Activated effector memory CD4-positive, alpha-beta T cell treated with Interleukin-2 at 50 U/mL for 16 hours (primary cell): ENCODE data around the gene PIP5K1A.
"Not testable (repeated sequence)": the region's sequence is repeated elsewhere in the genome, so short reads cannot be mapped to it uniquely, and the experiment has no call there.

Experiments used
- DNase-seq: peaks from one replicate; pipeline ENCODE4 v3.0.0-alpha.2; 2020

The PIP5K1A gene

DNA sequence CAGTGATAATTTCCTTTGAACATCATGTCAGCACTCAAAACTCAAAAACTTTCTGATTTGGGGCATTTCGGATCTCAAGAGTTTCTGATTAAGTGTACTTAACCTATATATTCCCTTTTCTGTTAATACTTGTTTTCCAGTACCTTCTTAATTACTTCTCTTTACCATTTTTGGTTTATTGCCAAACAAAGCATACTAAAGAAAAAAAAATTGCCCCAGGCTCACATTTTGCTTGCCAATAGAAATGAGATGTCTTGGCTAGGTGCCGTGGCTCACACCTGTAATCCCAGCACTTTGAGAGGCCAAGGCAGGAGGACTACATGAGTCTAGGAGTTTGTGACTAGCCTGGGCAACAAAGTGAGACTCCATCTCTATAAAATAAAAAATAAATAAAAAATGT is 61.0 kb downstream of the PIP5K1A start:
- no peak for DNase-seq

DNA sequence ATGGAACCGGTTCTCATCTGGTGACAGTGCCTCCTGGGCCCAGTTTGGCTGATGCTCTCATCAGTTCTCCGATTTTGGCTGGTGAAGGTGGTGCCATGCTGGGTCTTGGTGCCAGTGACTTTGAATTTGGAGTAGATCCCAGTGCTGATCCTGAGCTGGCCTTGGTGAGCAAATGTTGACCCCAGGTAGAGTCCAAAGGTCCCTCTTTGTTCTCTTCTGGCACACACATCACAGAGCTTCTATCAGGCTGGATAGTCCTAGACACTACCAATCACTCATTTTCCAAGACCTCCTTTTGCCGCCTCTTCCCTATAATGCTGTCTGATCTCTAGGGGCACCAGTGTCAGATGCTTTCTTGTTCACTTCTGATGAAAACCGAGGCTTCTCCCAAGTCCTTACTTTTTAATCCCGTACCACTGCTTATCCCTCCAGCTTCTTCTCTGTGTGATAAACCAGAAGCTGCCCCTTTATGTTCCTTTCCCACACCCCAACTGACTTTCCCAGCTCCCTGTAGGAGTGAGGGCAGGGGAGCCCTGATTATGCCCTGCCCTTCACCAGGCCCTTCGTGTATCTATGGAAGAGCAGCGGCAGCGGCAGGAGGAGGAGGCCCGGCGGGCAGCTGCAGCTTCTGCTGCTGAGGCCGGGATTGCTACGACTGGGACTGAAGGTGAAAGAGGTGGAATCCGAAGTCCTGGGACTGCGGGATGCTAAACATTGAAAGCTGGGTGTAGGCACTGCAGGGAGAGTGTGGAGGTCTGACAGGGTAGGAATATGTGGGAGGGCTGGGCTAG is 67.3 kb downstream of the PIP5K1A start:
- DNase-seq = no peak

DNA sequence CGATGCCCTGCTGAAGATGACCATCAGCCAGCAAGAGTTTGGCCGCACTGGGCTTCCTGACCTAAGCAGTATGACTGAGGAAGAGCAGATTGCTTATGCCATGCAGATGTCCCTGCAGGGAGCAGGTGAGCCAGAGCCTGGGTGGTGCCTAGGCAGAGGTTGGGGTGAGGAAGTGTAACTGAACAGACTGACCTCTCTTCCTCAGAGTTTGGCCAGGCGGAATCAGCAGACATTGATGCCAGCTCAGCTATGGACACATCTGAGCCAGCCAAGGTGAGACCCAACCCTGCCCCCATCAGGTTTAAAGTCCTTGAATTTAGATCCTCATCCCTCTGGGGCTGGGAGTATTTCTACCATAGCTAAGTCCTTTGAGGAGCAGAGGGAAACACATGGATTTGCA is 68.0 kb downstream of the PIP5K1A start:
- DNase-seq = no peak

DNA sequence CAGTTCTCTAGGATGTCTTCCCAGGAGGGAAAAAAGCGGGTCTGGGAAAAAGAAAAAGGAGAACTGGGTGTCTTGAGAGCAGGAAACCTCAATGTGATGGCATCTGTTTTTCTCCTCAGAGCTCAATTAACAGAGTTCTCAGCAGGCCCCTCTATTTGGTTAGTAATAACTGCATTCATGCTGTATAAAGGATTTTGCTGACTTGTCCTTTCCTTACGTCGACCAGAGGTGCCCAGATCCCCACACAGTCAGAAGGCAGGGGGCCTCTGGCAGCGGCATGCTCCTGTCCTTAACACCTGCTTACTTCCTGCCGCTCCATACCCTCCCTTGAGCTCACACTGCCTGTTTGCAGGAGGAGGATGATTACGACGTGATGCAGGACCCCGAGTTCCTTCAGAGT is 68.5 kb downstream of the PIP5K1A start:
- no peak for DNase-seq

DNA sequence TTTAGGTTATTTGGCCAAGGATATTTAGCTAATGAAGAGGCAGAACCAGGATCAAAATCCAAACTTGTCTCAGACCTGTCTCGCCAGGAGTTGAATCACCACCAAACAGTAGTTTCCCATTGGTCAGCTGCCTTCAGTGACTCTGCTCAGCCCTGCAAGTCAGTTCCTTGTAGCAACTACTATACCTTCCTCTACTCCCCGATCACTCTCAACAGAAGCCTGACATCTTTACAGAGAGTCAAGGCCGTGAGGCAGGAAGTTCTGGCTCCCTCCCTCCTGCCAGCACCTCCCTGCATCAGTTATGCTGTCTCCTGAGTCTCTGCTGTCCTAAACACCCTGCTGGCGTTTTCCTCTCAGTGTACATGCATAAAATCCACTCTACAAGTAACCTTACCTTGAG is 69.4 kb downstream of the PIP5K1A start:
- no peak for DNase-seq

DNA sequence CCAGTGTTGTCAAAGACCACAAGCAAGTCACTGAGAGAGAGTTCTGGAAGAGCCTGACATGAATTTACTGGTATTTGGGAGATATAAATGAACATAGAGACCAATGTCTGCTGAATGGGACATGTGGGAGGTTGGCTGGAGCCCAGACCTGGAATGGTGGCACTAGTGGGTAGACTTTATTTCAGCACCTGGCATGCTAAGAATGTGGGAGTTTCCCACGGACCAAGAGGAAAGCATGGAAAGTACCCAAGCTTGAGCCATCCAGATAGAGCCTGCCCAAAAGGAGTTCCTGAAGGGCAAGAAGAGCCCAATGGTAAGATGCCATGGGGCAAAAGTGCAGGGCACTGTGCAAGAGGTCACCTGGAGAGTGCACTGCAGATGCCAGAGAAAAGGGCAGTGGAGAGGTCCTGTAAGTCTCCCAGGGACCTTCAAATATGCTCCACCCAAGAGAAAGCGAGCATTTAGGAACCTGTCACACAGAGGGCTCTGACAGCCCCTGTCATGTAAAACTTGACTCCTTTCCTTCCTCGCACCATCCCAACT is 75.6 kb downstream of the PIP5K1A start:
- no peak for DNase-seq

DNA sequence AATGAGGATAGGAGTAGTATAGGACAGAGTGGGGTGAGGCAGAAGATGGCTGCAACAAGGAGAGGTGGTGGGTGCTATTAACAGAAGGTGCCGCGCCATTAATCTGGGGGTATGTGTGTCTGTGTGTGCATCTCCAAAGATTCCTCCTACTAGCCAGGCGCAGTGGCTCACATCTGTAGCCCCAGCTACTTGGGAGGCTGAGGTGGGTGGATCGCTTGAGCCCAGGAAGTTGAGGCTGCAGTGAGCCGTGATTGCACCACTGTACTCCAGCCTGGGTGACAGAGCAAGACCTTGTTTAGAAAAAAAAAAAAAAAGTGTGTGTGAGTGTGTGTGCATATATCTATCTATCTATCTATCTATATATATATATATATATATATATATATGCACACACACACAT is 77.0 kb downstream of the PIP5K1A start:
- not testable (repeated sequence) for DNase-seq

DNA sequence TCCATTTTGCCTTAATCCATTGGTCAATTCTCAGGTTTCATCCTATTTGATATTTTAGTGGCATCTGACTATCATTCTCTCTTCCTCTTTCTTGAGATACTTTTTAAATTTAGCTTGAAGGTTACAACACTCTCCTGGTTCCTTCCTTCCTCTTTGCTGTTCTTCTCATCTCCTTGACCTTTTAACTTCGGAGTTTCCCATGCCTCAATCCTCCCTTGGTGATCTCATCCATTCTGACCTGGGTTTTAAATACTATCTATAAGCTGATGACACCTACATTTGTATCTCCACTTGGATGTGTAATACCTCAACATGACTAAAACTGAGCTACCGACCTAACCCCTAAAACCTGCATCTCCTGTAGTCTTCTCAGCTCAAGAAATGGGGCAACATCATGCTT is 78.9 kb downstream of the PIP5K1A start:
- DNase-seq = no peak

DNA sequence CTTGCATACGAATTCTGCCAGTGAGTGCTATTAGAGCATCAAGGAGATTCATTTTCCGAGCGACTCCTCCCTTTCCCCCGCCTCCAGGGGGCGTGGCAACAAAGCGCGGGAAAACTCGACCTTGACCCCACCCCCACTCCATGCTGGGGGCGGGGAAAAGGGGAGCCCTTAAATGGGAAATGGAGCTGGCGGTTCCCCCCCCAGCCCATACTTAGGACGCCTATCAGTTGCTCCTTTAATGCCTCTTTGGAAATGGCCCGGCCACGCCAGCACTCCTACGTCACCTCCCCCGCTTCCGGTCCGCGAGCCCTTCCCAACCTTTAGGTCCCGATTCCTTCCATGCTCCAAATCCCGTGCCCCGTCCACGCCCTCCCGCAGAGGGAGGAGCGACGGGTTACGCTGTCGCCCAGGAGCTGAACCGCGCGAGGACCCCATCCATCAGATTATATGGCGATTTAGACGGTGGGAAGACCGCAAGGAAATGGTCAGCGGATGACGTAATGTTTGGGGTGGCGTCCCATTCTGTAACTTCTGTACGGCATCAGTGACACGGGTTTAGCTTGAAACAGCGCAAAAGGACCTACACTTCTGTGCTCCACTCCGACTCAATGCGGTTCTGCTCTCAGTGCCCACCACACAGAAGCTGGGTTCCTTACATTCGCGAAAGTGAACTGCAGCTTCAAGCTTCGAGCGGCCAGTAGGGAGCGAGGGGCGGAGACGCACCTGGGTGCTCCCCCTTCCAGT is 83.0 kb downstream of the PIP5K1A start:
- peak; percentile 94 for DNase-seq

DNA sequence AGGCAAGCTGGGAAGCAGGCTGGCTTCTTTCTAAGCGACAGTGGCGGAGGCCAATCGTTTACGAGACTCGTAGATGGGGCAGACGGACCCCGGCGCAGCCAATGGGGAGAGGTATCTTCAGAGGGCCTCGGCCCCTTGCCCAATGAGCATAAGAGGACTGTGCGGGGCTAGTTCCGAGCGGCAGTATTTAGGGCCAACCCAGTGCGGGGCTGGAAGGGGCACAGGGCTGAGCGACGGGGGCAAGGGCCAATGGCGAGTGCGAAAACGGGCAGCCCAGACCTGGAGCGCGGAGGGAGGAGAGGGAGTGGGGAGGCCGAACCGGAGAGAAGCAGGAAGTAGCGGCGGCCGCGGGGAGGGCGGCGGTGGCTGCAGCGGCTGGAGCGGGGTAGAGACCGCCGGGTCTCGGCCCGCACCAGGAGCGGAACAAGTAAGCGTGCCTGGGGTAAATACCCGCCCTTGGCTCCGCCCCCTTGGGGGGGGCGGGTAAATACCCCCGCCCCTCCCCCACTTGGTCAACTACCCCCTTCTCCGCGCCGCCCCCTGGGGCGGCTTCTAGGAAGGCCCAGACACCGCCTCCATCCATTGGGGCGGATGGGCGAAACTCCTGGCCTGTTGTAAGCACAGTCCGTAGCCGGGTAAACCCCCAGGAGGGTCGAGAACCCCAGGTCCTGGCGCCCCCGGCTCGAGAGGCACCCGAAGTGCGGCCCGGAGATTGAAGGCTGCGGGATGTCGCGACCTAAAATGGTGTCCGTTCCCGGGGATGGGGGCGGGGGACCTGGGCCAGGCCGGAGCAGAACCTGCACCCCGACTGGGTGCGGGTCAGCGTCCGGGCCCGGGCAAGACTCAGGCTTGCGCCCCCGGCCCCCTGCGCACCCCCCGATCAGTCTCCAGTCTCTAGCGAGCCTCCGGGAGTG is 83.9 kb downstream of the PIP5K1A start, which contains the start of gene ZNF687:
Gene ZNF687, plus strand, starts transcription at position 331 of the 914 bp plus-strand sequence. CDS start 3,993 bp downstream, outside the sequence.
- peak; percentile 98 for DNase-seq

DNA sequence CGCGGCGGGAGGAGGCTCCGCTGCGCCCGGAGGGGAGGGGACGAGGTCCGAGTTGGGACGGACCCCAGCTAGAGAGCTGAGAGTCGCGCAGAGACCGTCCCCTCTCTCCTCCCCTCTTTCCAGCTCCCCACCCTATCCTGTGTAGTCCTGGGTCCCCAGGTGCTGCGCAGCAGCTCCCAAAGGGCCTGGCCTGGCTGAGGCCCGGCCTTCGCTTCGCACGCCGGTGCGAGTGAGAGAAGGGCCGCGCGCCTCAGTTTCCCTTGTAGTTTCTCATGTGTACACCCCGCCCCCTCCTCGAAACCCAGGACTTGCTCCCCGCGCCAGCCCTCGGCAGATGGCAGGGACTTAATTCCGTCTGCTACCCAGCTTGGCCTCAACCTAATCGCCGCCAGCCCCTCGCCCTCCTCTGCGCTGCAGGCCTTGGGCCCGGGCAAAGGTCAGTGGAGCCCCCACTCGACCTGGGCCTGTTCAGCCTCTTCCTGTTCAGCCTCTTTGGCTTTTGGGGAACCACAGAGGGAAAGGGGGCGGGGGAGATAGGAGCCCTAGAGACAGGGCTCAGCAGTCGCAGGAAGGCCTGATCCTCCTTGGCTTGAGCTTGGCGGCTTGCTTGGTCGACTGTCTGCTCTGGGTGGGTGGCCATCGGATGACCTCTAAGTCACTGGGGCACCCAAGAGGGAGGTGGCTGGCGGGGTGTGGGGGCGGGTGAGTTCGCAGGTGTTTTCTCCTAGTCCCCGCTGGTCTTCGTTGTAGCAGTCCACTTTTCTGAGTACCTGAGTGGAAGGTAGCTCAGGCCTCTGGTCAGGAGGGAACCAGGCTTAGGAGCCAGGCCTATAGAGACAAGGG is 84.8 kb downstream of the PIP5K1A start:
- DNase-seq = peak; percentile 10

DNA sequence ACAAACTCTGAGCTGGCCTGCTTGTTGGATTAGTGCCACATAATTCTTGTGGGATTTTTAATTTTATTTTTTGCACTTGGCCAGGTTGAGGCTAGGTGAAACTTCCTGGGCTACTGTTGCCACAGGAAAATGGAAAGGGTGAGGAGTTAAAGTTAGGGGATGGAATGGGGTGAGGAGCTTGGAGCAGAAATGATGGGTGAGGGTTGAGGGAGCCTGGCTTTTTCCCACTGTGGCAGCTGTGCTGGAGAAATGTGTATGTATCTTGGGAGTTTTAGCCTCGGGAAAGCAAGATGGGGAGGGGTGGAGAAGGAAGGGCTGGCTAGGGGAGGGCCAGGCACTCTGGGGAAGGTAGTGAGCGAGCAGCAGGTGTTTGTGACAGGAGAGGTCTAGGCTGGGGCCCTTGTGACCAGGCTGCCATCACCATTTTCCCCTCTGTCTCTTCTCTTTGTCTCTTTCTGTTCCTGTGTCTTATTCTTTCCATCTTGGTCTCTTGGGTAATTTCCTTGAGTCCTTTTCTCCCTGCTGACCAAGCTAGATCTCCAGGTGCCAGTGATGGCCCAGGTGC is 85.7 kb downstream of the PIP5K1A start:
- no peak for DNase-seq

DNA sequence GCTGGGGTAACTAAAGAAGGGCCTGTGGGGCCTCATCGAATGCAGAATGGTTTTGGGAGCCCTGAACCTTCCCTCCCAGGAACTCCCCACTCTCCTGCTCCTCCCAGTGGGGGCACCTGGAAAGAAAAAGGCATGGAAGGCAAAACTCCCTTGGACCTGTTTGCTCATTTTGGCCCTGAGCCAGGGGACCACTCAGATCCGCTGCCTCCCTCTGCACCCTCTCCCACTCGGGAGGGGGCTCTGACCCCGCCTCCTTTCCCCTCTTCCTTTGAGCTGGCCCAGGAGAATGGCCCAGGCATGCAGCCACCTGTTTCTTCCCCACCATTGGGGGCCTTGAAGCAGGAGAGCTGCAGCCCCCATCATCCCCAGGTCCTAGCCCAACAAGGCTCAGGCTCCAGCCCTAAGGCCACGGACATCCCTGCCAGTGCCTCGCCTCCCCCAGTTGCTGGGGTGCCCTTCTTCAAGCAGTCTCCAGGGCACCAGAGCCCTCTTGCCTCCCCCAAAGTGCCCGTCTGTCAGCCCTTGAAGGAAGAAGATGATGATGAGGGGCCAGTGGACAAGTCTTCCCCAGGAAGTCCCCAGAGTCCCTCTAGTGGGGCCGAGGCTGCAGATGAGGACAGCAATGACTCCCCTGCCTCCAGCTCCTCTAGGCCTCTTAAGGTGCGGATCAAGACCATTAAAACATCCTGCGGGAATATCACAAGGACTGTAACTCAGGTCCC is 88.4 kb downstream of the PIP5K1A start:
- DNase-seq = no peak

DNA sequence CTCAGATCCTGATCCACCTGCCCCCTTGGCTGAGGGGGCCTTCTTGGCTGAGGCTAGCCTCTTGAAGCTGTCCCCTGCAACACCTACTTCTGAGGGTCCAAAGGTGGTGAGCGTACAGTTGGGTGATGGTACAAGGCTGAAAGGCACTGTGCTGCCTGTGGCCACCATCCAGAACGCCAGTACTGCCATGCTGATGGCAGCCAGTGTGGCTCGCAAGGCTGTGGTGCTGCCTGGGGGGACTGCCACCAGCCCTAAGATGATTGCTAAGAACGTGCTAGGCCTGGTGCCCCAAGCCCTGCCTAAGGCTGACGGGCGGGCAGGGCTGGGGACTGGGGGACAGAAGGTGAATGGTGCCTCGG is 89.0 kb downstream of the PIP5K1A start:
- DNase-seq = no peak

DNA sequence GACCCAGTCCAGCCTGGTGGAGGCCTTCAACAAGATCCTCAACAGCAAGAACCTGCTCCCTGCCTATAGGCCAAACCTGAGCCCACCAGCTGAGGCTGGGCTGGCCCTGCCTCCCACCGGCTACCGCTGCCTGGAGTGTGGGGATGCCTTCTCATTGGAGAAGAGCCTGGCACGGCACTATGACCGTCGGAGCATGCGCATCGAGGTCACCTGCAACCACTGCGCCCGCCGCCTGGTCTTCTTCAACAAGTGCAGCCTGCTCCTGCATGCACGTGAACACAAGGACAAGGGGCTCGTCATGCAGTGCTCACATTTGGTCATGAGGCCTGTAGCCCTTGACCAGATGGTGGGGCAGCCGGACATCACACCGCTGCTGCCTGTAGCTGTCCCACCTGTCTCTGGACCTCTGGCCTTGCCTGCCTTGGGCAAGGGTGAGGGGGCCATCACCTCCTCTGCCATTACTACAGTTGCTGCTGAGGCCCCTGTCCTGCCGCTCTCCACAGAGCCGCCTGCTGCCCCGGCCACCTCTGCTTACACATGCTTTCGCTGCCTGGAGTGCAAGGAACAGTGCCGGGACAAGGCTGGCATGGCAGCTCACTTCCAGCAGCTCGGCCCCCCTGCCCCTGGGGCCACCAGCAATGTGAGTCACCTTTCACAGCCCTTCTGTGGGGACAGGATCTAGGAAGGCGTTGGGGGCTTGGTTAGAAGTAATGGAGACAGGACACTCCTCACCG is 89.6 kb downstream of the PIP5K1A start:
- DNase-seq = no peak

DNA sequence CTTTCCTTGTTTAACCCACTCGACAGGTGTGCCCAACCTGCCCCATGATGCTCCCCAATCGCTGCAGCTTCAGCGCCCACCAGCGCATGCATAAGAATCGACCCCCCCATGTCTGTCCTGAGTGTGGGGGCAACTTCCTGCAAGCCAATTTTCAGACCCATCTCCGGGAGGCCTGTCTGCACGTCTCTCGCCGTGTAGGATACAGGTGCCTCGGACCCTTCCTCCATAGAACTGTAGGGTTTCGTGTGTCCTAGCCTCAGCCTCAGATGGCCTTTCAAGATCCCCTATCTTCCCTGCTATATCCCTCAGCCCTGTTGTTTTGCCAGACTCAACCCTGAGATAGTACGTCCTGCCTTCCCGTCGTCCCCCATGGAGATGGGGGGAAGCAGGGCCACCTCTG is 90.2 kb downstream of the PIP5K1A start:
- DNase-seq = no peak

DNA sequence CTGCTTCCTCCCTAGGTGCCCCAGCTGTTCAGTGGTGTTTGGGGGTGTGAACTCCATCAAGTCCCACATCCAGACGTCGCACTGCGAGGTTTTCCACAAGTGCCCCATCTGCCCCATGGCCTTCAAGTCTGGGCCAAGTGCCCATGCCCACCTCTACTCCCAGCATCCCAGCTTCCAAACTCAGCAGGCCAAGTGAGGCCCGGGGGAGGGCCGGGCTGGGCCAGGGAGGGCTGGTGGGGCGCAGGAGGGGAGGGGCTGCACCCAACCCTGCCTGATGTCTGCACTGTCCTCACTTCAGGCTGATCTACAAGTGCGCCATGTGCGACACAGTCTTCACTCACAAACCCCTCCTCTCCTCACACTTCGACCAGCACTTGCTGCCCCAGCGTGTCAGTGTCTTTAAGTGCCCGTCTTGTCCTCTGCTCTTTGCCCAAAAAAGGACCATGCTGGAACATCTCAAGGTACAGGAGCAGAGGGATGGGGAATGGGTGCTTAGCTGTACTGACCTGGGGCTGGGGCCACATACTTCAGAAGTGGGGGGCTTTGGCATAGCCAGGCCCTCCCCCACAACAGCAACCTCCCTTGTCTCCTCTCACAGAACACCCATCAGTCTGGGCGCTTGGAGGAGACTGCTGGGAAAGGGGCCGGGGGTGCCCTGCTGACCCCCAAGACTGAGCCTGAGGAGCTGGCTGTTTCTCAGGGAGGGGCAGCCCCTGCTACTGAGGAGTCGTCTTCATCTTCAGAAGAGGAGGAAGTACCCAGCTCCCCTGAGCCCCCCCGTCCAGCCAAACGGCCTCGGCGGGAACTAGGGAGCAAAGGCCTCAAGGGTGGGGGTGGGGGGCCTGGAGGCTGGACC is 91.0 kb downstream of the PIP5K1A start:
- no peak for DNase-seq

DNA sequence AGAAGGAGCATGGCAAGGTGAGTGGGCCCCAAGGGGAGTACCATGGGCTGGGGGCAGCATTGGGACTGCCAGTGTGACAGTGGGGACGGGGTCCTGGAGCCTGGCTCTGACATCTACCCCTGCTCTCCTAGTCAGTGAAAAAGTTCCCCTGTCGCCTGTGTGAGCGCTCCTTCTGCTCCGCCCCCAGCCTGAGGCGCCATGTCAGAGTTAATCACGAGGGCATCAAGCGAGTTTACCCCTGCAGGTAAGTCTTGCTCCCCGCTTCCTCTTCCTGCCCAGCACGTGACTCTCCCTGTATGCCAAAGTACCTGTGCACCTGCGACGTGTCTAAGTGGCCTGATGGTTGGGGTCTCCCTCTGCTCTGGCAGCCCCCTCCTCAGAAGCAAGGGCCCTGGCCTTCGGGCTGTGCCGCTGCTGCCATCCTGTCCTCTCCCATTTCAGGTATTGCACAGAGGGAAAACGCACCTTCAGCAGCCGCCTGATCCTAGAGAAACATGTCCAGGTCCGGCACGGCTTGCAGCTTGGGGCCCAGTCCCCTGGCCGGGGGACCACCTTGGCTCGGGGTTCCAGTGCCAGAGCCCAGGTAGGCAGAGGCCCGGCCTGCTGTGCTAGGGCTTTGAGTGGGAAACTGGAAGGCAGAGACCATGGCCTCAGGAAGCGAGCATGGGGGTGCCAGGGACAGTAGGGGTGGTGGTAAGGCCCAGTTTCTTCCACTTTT is 91.8 kb downstream of the PIP5K1A start:
- no peak for DNase-seq
